GM12891 (cell line): ENCODE data around the gene TSHR.

Experiments
- POLR2A ChIP-seq: IDR thresholded peaks from 2 replicates; pipeline ENCODE4 v1.6.1; 2011; ENCODE audit warnings: low read depth, low read length, control low read depth
- POLR2AphosphoS5 ChIP-seq: IDR thresholded peaks from 2 replicates; pipeline ENCODE4 v1.6.1; 2011; ENCODE audit warnings: low read depth, low read length, control low read depth
- POU2F2 ChIP-seq: IDR thresholded peaks from 2 replicates; pipeline ENCODE4 v1.6.1; 2011; ENCODE audit warnings: low read depth, mild to moderate bottlenecking, control low read depth, low read length, moderate library complexity

GRCh38 chr14:81137316-81137715, 181.9 kb downstream of the TSHR start:
- TF ChIP-seq POLR2A (no peak), POLR2AphosphoS5 (no peak), POU2F2 (no peak)
